ENCODE data around the gene ACOX1.
A peak's percentile ranks its signal among the peaks of the same experiment; 100 is the strongest.

The ACOX1 gene

DNA sequence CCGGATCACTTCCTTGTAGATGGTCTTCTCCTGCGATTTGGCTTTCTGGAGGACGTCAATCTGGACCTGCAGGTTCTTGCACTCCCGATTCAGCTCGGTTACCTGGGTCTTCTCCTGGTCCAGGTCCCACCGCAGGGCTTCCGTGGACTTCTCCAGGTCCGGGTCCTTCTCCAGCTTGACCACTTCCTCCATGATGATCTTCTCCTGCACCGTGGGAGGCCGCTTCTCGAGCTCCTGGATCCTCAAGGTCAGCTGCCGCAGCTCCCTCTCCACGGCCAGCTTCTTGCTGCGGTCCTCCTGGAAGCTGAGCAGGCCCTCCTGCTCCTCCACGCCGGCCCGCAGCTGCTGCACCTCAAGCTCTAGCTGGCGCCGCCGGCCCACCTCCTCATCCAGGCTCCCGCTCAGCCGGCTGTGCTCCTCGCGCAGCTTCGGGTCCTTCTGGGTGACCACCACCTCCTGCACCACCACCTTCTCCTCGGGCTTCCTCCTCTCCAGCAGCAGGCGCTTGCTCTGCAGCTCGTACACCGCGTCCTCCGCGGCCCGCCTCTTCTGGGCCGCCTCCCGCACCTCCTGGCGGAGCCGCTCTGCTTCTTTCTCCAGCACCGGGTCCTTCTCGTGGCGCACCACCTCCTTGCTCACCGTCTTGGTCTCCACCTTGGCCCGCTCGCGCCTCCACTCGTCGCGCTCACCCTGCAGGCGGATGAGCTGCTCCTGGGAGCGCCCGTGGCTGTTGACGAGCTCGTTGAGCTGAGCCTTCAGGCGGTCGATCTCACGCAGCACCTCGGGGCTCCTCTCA lies 29.9 kb upstream of the ACOX1 start:
- DNase-seq (ENCODE audit: low read depth), result no peak

DNA sequence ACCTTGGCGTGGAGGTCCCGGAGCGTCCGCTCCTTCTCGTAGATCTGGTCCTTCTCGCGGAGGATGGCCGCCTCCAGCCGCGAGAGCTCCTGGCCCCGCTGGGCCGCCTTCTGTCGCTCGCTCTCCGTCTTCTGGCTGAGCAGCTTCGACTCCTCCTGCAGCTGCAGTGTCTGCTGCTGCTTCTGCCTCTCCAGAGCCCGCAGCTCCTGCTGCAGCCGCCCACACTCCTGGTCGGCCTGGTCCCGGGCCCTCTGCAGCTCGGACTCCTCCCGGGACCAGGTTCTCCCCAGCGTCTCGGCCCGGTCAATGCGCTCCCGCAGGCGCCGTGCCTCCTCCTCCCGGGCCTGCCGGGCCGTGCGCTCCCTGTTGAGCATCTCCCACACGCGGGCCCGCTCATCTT lies 29.2 kb upstream of the ACOX1 start:
- no peak for DNase-seq (ENCODE audit: low read depth)

DNA sequence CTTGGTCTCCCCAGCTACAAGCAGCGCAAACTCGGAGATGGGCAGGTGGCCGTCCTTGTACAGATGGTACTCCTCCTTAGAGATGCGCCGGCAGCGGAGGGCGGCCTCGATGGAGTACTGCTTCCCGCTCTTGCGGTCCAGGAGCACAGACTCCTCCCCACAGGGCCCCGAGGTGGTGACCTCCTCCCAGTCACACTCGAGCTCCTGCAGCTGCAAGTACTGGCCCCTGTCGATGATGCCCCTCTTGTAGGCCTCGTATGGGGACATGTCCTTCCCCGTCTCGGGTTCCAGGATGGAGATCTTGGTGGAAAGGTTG lies 28.8 kb upstream of the ACOX1 start:
- no peak for DNase-seq (ENCODE audit: low read depth)

DNA sequence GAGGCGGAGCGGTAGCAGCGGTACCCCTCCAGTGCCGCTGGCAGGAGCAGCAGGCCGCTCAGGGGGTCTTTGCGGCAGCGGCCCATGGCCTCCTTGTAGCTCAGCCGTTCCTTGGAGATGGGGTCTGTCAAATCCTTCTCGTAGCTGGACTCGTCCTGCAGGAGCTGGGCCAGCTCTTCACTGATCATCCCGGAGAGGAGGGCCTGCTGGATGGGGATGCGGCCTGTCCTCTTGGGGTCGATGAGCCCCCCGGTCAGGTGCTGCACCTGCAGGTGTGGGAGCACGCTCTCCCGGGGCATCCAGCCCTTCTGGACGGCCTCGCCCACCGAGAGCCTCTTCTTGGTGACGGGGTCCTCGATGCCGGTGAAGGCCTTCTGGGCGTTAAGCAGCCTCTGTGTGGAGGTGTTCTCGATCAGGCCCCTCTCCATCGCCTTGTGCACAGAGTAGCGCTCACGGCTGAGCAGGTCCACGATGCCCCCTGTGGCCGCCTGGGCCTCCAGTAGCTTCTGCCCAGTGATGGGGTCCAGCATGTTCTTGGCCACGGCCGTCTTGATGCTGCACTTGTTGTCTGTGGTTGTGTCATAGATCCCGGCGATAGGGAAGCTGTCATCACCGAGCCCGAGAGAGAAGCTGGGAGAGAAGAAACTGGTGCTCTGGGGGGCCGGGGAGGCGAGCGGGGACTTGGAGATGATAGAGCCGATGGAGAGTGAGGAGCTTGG lies 28.3 kb upstream of the ACOX1 start:
- no peak for DNase-seq (ENCODE audit: low read depth)

DNA sequence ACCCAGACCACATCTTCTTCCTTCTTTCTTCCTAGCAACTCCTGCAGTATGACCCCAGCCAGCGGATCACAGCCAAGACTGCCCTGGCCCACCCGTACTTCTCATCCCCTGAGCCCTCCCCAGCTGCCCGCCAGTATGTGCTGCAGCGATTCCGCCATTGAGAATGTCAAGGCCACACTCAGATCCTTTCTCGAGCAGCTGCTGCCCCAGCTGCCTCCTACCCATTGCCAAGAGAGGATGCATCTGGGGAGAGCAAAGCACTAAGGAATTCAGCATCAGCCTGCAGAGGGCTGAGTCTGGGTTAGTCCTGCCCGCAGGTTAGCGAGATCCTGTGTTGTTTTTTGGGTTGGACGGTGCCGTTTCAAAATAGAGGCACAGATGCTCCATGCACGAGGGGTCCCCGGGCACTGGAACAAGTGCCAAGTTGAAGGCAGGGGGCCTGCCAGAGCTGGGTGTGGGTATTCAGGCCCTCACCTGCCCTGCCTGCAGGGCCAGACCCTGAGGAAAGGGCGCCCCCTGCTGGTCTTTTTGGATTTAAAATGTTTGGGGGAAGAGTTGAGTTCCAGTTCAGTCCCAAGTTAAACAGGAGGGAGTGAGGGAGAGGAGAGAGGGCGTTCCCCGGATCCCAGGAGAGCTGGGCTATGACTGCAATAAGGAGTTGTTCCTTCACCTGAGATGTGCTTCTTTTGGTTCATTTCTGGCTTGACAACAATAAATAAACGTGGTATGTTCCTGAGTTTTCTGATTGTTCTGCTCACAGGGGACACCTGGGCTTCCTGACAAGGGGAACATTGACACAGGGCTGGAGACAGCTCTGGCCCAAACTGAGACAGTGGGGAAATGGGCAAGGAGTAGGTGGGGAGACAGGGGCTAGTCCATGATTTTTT lies 26.5 kb upstream of the ACOX1 start:
- peak; percentile 79 for DNase-seq (ENCODE audit: low read depth)

DNA sequence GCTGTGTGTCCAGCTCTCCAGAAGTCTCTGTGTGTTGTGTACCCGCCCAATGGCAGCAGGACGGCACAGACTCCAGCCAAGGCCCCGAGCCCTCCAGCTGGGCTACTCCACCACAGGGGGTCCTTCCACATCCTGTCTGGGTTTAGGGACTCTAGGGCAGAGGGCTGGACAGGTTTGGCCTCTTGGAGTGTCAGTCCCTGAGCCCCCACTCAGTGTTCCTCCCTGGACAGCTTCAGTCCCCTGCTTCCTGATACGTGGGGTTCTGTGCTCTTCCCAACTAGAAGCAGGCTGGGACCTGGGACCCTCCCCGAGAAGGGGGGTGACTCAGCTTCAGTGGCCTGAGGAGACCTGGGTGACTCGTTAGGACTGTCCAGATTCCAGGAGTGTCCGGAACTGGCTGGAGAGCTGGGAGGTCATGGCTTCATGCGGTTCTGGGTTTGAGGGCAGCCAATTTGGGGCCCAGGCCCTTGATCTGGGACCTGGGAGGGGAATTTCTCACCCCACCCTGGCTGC lies 25.8 kb upstream of the ACOX1 start:
- no peak for DNase-seq (ENCODE audit: low read depth)

DNA sequence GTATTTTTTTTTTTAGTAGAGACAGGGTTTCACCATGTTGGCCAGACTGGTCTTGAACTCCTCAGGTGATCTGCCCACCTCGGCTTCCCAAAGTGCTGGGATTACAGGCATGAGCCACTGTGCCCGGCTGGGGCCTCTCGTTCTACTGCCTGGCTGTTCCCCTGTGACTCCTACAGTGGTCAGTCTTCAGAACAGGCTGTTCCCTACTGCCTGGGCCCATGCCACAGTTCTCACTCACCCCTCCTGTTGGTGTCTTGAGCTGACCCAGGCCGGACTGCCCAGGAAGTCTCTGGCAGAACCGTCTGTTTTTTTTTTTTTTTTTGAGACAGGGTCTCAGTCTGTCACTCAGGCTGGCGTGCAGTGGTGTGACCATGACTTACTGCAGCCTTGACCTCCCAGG lies 24.9 kb upstream of the ACOX1 start:
- DNase-seq (ENCODE audit: low read depth), result no peak

DNA sequence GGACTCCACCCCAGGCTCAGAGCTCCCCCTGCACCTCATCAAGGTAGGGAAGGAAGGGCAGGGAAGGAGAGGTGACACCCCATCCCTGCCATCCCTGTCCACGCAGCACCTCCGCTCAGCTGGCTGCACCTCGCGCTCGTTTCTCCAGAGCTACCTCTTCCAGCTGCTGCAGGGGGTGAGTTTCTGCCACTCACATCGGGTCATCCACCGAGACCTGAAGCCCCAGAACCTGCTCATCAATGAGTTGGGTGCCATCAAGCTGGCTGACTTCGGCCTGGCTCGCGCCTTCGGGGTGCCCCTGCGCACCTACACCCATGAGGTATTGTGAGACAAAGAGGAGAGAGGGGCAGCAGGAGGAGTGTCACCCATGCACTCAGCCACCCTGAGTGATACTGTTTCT lies 23.1 kb upstream of the ACOX1 start:
- DNase-seq (ENCODE audit: low read depth), result no peak

DNA sequence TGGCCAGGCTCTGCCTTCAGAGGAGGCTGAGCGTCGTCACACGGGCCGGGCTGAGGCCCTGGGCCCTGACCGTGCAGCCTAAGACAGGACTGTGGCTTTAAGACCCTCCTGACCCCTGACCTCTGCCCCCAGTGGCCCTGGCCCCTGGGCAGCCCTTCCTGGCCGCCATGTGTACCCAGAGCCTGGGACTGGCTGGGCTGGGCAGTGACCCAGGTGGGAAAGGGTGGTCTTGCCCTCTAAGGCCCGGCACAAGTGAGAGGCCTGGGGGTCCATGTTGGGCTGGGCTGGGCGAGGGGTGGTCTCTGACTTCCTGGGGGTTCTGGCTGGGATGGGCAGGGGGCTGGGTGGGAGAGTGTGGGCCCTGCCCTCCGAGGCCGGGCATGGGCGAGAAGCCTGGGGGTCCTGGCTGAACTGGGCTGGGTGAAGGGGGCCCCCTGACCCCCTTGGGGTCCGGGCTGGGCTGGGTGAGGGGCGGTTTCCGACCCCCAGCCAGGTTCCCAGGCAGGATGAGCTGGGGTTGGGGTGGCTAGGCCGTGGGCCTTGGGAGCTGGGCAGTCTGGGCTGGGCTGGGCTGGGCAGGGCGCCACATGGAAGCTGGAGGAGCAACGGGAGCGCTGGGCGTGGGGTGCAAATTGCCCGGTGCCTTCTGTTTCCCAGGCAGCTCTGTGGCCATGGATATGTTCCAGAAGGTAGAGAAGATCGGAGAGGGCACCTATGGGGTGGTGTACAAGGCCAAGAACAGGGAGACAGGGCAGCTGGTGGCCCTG lies 22.0 kb upstream of the ACOX1 start, which contains the start of gene CDK3:
CDK3 (plus strand) TSS at position 101 of the 767 bp plus-strand sequence; CDS start at position 672, 571 bp downstream.
- DNase-seq (ENCODE audit: low read depth), result no peak

DNA sequence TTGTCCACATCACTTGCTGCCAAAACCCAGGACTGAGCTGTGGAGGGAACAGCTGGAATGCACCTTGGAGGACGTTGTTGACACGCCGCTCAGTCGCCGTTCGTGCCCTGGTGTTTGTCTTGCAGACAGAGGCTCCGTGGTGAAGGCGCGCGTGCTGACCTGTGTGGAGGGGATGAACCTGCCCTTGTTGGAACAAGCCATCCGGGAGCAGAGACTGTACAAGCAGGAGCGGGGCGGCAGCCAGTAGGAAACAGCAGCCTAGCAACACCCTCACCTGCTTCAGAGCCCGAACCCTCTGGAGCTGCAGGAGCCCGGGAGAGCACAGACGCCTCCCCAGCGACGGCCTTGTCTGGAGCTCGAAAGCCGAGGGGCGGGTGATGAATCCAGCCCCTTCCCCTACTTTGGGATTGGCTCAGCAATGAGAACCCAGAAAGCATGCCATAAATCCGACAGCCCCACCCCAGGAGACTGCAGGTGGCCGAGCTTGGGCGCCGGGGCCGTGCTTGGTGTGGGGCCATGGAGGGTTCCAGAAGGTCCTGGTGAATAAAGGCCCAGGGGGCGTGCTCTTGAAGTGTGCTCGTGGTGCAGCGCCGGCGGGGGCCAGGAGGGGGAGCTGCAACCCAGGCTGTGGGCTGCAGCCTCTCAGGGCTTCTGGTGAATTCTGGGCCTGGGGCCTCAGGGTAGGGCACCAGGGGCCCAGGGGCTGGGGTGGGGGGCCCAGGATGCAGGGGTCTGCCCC lies 21.2 kb upstream of the ACOX1 start:
- peak; percentile 38 for DNase-seq (ENCODE audit: low read depth)

DNA sequence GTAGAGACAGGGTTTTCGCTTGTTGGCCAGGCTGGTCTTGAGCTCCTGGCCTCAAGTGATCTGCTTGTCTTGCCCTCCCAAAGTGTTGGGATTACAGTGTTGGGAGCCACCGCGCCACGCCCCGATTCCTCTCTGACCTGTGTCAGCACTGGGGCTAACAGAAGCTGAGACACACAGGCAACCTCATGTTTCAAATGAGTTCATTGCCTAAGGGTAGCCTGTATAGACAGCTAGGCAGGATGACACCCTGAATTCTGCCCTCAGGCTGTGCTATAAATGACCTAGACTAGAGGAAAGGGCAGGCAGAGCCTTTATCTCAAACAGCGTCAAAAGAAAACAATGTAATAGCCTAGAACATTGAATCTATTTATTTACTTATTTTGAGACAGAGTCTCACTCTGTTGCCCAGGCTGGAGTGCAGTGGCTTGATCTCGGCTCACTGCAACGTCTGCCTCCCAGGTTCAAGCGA lies 19.4 kb upstream of the ACOX1 start:
- DNase-seq (ENCODE audit: low read depth), result no peak

DNA sequence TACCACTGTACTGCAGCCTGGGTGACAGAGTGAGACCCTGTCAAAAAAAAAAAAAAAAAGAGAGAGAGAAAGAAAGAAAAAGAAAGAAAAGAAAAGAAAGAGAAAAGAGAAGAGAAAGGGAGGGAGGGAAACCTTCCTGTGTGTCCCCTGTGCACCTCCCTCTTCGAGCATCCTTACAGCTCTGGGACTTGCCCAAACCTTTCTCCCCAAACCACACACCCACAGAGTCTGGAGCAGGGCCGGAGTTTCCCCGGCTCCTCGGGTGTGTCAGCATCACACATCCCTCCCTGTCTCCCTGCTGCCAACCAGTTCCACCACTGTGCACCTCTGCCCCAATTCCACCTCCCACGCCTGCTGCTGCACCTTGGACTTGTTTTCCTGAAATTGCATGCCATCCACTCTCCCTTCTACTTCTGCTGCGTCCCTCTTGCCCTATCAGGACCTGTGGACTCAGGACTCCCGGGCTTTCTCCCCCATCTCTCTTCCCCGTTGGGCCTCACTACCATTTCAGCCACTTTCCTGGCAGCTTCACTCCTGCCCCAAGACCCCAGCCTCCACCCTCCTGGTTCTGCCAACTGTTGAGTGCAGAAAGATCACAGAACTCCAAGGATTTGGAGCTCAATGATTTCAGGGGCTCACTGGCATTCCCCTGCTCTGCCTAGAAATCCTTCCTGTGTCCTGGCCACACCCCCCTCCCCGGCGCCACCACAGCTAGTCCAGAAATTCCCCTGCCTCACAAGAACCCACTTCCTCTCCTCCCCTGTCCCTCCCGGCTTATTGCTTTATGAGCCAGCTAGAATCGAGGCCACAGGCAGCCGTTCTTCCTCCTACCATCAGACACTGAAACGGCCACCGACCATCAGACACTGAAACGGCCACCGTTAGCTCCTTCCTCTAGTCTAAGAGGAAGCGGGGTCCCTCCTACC lies 18.0 kb upstream of the ACOX1 start:
- DNase-seq (ENCODE audit: low read depth), result no peak

DNA sequence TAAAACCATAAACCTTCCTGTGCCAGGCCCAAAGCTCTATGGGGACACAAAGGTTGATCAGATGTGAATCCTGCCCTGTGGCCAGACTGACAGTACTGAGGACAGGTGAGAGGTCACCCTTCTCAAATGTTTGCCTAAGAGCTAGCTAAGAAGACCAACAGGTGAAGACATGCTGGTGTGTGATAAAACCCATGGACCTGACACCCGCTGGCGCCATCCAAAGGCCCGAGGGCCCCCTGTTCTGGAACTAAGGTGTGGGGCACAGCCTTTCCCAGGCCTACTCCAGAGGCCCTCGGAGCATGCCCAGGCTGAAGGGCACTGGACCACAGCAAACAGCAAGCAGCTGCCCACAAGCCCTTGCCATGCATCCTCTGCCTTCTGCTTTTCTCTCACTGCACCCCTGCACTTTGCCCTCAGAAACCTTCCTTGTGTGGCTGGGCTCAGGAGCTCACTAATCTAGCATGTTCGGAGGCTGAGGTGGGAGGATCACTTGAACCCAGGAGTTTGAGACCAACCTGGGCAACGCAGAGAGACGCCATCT lies 16.5 kb upstream of the ACOX1 start:
- no peak for DNase-seq (ENCODE audit: low read depth)

DNA sequence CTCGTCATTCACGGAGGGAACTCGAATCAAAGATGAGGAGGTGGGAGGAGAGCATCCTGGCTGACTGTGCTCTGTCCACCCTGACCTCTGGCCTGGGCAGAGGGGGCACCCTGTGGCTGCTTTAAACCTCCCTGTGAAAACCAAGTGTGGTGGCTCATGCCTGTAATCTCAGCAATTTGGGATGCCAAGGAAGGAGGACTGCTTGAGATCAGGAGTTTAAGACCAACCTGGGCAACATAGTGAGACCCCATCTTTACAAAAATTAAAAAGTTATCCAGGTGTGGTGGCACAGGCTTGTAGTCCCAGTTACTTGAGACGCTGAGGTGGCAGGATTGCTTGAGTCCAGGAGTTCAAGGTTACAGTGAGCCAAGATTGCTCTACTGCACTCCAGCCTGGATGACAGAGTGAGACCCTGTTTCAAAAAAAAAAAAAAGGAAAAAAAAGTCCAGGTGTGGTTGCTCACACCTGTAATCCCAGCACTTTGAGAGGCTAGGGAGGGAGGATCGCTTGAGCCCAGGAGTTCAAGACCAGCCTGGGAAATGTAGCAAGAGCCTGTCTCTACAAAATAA lies 15.9 kb upstream of the ACOX1 start:
- no peak for DNase-seq (ENCODE audit: low read depth)

DNA sequence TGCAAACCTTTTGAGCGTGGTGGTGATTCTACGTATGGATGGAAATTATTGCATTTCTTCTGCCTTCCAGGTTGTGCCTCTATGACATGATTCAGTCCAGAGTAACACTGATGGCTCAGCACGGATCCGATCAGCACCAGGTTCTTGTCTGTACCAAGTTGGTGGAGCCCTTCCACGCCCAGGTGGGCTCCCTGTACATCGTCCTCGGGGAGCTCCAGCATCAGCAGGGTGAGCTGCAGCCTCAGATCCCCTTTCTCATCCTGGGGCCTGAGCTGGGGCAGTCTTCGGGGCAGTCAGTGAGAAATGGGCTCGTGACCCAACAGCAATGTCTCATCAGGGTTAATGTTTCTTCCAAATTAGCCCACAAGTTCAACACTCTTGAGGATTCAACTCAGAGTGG lies 12.4 kb upstream of the ACOX1 start:
- DNase-seq (ENCODE audit: low read depth), result no peak

DNA sequence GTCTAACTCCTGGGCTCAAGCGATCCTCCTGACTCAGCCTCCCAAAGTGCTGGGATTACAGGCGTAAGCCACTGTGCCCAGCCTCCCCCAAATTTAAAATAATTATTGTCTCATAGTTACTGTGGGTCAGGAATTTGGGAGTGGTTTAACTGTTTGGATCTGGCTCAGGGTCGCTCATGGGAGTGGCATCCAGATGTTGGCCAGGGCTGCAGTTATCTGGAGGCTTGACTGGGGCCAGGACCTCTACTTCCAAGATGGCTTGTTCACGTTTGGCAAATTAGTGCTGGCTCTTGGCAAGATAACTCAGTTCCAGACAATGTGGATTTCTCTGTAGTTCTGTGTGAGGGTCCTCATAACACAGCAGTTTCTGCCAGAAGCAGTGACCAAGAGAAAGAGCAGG lies 8.1 kb upstream of the ACOX1 start:
- DNase-seq (ENCODE audit: low read depth), result no peak

DNA sequence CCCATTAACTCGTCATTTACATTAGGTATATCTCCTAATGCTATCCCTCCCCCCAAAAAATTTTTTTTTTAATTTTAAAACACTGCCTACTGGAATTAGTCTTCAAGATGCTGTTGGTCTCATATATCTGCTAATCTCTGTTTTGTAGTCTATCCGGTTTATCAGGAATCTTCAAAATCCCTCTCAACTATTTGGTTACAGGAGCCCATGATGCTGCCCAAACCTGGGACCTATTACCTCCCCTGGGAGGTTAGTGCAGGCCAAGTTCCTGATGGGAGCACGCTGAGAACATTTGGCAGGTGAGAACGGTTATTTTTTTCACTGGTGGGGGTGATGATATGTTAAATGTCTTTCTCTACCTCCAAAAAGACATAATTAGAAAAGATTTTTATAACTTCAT lies 7.0 kb upstream of the ACOX1 start:
- no peak for DNase-seq (ENCODE audit: low read depth)

DNA sequence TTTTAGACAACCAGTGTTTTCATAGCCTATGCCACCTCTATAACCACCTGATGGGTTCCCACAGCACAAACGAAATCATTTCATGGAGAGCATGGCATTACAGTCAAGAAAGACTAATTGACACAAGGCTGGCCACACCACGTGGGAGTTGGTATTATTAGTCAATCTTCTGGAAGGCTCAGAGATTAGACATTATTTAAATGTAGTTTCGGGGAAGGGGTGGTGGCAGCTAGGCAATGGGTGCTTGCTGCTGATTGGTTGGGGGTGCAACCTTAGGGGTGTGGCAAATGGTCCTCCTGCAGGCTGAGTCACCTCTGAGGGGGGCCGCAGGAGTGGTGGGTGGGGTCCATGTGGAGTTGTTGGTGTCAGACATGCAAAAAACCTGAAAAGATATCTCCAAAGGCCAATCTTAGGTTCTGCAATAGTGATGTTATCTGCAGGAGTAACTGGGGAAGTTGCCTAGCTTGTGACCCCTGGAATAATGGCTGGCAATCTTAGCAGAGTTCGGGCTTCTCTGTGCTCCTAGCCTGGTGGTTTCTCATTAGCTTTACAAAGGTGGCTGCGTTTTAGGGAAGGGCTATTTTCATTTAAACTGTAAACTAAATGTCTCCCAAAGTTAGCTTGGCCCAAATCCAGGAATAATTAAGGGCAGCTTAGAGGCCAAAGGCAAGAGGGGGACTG lies 4.7 kb upstream of the ACOX1 start:
- DNase-seq (ENCODE audit: low read depth), result no peak

Measured in activated gamma-delta T cell treated with anti-CD3 and anti-CD28 coated beads, Interleukin-2, amount 50 U/mL, for 16 hours (primary cell).